Stimulated activated CD4-positive, alpha-beta T cell treated with anti-CD3 and anti-CD28 coated beads, Interleukin-15, amount 100 ng/mL, for 24 hours (primary cell): ENCODE measurements around the gene SATB2.

Experiments
- DNase-seq: peaks from one replicate; pipeline ENCODE4 v3.0.0-alpha.2; 2020

Gene SATB2

DNA sequence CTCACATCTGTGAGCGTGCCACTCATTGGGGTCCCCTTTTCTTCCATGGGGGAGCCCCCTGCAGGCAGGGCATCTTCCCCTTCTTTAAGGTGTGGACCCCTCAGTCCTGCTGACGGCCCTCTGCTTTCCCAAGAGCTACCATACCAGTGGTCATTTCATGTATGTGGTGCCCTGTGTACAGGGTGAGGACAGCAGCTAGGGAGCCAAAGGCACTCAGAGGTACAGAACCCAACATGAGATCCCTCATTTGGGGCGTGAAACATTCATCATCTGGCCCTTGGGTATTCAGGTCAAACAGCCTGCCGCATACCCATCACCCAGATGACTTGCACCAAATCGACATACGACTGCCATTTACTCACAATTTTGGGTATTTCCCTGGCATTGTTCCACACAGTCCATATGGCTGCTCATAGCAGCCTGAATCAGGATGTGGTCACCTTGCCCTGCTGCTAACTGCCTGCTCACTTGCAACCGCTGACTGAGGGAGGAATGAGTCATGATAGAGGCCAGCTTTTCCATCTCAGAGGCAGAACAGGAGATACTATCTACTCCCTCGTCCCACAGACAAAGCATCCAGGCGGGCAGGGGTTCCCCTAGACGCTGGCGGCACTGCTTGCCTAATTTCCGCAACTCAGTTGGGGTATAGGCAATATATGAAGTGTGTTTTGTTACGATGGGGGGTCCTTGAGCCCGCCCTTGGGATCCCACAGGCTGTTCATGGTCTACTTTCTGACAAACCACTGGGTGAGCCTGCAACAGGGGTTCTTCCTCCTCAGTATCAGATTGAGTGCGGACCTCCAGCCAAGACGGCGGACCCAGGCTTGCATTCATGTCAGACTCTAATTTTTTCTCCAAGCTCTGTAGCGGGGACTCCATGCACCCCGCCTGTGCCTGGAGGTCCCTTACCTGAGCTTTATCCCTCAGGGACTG lies 228.6 kb downstream of the SATB2 start:
- peak; percentile 41 for DNase-seq

- DNase-seq = no peak
Measured at GRCh38 chr2:199223791-199224190, 233.9 kb downstream of the SATB2 start.

DNA sequence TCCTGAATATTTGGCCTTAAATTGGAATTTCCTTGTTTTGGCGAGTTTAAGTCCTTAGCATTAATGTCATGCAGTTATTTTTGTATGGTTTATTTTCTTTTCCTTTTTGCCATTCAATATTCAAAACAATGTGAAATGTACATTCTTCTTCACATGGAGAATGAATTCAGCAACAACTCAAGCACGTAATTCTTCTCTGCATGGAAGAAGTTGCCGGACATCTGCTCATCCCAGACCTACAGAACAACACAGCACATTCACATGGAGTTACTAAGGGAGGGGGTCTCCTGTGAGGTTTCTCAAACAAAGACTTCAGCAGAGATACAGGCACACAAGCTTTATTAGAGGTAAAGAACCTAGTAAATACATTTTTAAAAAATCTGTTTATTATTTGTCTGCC lies 236.8 kb downstream of the SATB2 start:
- no peak for DNase-seq

GRCh38 chr2:199219551-199219950 lies 238.2 kb downstream of the SATB2 start:
- no peak for DNase-seq
